HG02981 (cell line): ENCODE measurements around the gene MTRF1.

Source experiments
- ATAC-seq: cut with Tn5 transposase; IDR thresholded peaks from one replicate; pipeline ENCODE4 v1.9.1; 2021; ENCODE audit warnings: mild to moderate bottlenecking, moderate library complexity; ENCODE audit not compliant: unreplicated experiment

The MTRF1 gene

GRCh38 chr13:41224113-41225110 lies 39.0 kb downstream of the MTRF1 start:
- no peak for ATAC-seq

GRCh38 chr13:41222259-41222852 lies 41.0 kb downstream of the MTRF1 start:
- ATAC-seq, result peak; percentile 71

DNA sequence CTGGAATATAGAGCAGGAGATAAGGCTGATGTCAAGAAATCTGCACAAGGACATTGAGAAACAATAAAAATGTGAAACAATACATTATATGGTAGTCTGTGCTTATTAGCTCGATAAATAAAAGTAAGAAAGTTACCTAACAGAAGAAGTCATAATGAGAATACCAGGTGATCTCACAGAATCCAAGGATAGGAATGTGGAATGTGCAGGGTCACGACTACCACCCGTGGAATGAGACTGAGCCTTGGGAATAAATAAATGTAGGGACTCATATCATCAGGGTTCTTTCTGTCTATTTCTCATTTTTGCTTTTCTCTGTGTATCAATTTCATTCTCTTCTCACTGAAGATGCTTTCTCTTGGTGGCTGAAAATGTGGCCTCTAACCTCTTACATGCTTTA lies 43.0 kb downstream of the MTRF1 start:
- no peak for ATAC-seq

- no peak for ATAC-seq
Measured at GRCh38 chr13:41216160-41216559, 47.2 kb downstream of the MTRF1 start.

GRCh38 chr13:41213919-41214318 lies 49.5 kb downstream of the MTRF1 start:
- ATAC-seq, result no peak

DNA sequence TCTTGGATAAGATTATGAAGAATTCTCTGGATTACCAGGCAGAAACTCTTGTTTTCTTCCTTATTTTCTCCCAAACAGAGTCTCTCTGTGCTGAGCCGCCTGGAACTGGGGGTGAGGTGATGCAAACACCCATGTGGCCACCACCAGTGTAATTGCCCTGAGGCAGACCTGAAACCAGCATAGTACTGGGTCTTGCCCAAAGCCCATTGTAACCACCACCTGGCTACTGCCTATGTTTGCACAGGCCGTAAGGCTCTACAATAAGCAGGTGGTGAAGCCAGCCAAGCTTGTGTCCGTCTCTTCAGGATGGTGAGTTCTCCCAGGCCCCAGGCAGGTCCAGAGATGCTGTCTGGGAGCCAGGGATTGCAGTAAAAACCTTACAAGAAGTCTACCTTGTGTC lies 50.1 kb downstream of the MTRF1 start:
- no peak for ATAC-seq

- no peak for ATAC-seq
Measured at GRCh38 chr13:41212881-41213280, 50.5 kb downstream of the MTRF1 start.

DNA sequence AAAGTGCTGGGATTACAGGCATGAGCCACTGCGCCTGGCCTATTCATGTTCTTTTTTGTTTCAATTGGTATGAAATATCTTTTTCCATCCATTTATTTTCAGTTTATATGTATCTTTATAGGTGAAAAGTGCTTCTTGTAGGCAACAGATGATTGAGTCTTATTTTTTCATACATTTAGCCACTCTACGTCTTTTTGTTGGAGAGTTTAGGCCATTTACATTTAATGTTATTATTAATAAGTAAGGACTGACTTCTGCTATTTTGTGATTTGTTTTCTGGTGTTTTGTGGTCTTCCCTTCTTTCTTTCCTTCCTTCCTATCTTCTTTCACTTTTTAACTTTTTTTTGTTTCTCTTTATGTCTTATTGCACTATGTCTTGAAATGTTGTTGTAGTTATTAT lies 52.3 kb downstream of the MTRF1 start:
- ATAC-seq, result no peak

DNA sequence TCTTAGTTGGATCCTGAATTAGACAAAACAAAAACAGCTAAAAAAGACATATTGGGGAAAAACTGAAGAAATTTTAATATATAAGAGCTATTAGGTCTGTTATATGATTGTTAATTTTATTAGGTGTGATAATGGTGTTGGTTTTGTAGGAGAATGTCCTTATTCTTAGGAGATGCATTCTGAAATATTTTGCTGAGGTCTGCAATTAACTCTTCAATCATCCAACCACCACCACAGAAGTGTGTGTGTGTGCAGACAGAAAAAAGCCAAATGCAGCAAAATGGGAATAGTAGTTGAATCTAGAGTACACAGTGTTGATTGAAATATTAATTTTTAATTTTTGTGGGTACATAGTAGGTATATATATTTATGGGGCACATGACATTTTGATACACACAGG lies 56.9 kb downstream of the MTRF1 start:
- no peak for ATAC-seq

DNA sequence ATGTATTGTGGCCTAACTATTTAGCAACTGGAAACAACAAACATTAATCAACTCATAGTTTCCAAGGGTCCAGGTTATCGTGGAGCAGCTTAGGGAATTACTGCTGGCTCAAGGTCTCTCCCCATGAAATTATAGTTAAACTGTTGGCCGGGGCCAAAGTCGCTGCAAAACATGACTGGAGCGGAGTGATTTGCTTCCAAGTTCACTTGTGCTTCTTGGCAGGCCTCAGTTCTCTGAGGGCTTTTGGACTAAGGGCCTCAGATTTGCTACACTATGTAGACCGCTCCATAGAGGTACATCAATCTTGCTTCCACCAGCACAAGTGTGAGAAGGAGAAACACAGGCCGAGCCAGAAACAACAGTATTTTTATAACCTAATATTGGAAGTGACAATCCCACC lies 59.6 kb downstream of the MTRF1 start:
- ATAC-seq, result no peak

DNA sequence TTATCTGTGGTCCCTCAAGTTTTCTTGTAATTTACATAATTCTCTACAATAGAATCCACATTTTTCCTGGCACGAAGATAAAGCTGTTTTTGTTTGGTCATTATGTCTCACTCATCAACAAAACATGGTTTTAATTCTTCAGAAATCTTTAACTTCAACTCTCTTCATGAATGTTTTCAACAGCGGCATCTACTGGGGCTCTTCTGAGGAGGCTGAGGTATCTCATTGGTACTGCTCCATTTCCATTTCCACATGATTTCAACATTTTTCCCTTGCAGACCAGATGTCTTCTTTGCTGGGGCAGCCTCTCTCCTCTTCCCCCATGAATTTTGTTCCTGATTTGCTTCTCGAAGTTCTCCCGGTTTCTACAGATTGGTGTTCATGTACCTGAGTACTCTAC lies 63.2 kb downstream of the MTRF1 start:
- no peak for ATAC-seq

- peak; percentile 81 for ATAC-seq
Measured at GRCh38 chr13:41199526-41199925, 63.9 kb downstream of the MTRF1 start.

DNA sequence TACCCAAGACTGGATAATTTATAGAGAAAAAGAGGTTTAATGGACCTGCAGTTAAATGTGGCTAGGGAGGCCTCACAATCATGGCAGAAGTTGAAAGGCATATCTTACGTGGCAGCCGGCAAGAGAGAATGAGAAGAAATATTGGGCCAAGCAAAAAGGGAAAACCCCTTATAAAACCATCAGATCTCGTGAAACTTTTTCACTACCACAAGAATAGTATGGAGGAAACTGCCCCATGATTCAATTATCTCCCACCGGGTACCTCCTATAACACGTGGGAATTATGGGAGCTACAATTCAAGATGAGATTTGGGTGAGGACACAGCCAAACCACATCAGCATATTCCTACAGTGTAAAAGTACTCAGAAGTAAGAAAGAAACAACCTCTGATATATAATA lies 64.3 kb downstream of the MTRF1 start:
- ATAC-seq, result no peak

DNA sequence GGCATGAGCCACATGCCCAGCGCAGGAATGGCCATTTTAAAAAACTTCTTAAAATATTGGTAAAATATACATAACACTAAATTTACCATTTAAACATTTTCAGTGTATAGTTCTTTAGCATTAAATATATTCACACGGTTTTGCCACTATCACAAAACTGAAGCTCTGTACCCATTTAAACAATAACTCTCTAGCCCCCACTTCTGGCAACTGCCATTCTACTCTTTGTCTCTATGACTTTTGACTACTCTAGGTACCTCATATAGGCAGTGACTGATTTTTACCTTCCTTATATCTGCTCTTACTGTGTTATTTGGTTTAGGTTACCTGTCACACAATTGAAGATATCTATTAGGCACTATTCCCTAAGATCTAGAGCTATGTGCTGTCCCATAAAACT lies 66.8 kb downstream of the MTRF1 start:
- no peak for ATAC-seq

DNA sequence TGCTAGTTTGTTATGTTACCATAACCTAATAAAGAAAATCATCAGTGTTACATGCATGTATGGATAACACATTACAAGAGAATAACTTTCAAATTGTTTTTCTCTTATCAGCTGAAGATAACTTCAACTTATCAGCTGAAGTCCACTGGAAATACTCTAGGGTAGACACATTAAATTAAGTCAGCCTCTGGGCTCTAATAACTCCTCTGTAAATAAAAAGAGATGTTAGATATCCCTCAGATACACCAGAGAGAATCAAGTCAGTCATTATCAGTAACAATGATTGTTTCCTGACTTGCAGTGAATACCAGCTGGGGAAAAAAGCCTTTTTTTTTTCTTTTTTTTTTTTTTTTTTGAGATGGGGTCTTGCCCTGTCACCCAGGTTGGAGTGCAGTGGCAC lies 67.4 kb downstream of the MTRF1 start:
- ATAC-seq, result no peak

DNA sequence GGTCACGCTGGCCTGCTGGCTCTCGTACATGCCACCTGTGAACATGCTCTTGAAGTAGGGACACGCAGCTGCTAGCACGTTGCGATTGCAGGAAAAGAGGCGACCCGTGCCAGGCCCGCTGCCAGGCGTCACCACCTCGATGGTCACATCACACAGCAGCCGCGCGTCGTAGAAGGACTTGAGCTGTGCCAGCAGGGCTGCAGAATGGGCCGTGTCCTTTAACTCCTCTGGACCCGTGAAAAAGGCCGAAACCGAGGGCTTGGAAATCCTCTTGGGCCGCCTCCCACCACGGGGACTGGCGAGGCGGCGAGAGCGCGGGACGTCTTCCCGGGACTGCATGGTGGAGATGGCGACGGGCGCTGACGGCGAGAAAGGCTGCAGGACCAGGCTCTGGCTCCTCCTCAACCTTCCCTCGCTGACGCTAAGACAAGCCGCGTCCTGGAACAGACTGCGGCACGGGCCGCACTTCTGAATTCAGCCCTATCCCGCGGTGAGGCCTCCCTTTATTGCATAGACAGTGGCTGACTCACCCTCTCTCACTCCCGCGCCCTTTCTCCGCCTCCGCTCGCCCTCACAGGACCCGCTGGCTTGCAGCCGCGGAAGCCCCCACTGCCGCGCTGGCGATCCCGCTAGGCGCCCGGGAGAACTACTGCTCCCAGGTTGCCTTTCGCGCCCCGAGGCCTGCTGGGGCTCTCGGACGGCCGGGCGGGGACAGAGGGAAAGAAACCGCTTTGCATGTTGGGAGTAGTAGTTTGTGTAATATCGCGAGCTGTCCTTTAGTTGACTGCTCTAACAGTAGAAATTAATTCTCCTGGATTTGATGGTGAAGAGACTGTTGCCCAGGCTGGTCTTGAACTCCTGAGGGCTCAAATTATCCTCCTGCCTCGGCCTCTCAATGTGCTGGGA lies 69.2 kb downstream of the MTRF1 start, which contains the start of gene KBTBD7:
KBTBD7 (minus strand) TSS at position 651 of the 906 bp plus-strand sequence; CDS start at position 339, 312 bp downstream.
- peak; percentile 95 for ATAC-seq

DNA sequence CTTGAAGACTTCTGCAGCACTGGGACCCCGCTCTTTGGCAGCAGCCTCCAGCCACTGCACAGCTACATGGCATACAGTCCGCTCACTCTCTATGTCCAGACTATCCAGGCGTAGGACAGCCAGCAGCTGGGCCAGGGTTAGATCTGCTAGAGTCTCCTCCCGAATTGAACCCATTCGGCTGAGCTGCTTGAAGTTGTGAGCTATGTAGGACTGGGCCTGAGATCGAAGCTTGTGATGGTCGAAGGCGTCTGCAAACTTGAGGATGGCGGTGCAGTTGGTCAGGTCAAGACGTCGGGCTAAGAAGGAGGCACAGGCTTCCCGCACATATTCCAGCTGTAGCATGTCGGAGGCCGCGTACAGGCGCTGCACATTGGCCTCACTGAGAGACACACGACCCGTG lies 69.9 kb downstream of the MTRF1 start:
- no peak for ATAC-seq

DNA sequence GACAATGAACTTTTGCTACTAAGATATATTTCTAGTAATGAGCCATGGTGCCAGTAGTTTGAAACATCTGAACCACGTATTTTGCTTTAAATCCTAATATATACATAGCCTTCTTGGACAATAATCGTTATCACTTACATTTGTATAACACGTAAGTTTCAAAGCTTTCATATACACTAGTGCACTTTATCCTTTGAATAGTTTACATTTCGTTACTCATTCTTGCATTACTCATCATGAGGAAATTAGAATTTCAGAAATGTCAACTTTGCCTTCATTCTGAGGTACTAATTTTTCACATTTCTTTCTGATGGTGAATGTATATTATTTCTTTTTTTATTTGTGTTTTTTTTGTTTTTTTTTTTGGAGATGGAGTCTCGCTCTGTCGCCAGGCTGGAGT lies 74.8 kb downstream of the MTRF1 start:
- no peak for ATAC-seq

GRCh38 chr13:41186481-41186880 lies 76.9 kb downstream of the MTRF1 start:
- no peak for ATAC-seq

GRCh38 chr13:41182231-41182630 lies 81.1 kb downstream of the MTRF1 start:
- ATAC-seq, result no peak

GRCh38 chr13:41179593-41180250 lies 83.7 kb downstream of the MTRF1 start:
- no peak for ATAC-seq
